Gastroesophageal sphincter (tissue), 4 donors: ENCODE results near the gene SOX8. TPM values are rescaled to one million over a fixed set of nuclear protein-coding genes. Genes with fewer than 3 reads are reported as not detected.

Experiments
- ATAC-seq: fragments of 150-250 bp; one replicate; pipeline ENCODE4 v1.9.1; 2016; ENCODE audit warnings: mild to moderate bottlenecking, moderate library complexity
- H3K27ac ChIP-seq, 4 donors: fragments of 200-600 bp; sonication (generic) in 3 of 4; 1 replicate in 3 of 4; 2 replicates in 1 of 4; pipeline ENCODE4 v1.5.1; 2016 to 2019
- H3K27me3 ChIP-seq: fragments of 200-600 bp; sonication (generic); one replicate; pipeline ENCODE4 v1.5.1; 2019
- H3K36me3 ChIP-seq, 2 donors: fragments of 200-600 bp; sonication (generic); one replicate each; pipeline ENCODE4 v1.5.1; 2019; ENCODE audit warnings: control low read depth in 1 of 2
- H3K4me1 ChIP-seq, 3 donors: fragments of 200-600 bp; sonication (generic); 1 replicate in 2 of 3; 2 replicates in 1 of 3; pipeline ENCODE4 v1.5.1; 2016 to 2019; ENCODE audit warnings: control low read depth in 2 of 3
- H3K4me3 ChIP-seq, 2 donors: fragments of 200-600 bp; sonication (generic); one replicate each; pipeline ENCODE4 v1.5.1; 2019; ENCODE audit warnings: mild to moderate bottlenecking in 1 of 2, moderate library complexity in 1 of 2
- H3K9me3 ChIP-seq, 3 donors: fragments of 200-600 bp; sonication (generic); one replicate each; pipeline ENCODE4 v1.5.1; 2017 to 2019; ENCODE audit warnings: control low read depth in 2 of 3
- CTCF ChIP-seq, 4 experiments: fragments of 200-600 bp in 2 of 4; fragments of 450-650 bp in 2 of 4; sonication (generic) in 1 of 4; IDR thresholded peaks; one replicate each; pipeline ENCODE4 v1.5.1; 2017 to 2019; ENCODE audit warnings: antibody characterized with exemption in 4 of 4, mild to moderate bottlenecking in 2 of 4, moderate library complexity in 2 of 4
- EP300 ChIP-seq: sonication (generic); formaldehyde crosslinking; IDR thresholded peaks from one replicate; pipeline ENCODE4 v1.6.1; 2017; ENCODE audit warnings: antibody characterized with exemption, mild to moderate bottlenecking
- POLR2A ChIP-seq, 2 donors: fragments of 450-650 bp; IDR thresholded peaks; one replicate each; pipeline ENCODE4 v1.6.1; 2017; ENCODE audit warnings: antibody characterized with exemption in 2 of 2, mild to moderate bottlenecking in 2 of 2, moderate library complexity in 1 of 2
- POLR2AphosphoS5 ChIP-seq: sonication (generic); formaldehyde crosslinking; IDR thresholded peaks from one replicate; pipeline ENCODE4 v1.6.1; 2017; ENCODE audit warnings: antibody characterized with exemption
- WGBS, 2 donors: methylation state at CpG; one replicate each; pipeline ENCODE4 v1.1.5; 2018; ENCODE audit warnings: low coverage in 1 of 2; 5-methylcytosine and 5-hydroxymethylcytosine counted together
- total RNA-seq, 4 donors: library from RNA; depleted of rRNA; stranded (reverse); fragments of >200 nt; gene quantifications; one replicate each; pipeline ENCODE4 v1.1.0, GENCODE V29; 2016

Gene SOX8
- total RNA-seq, 4 donors from 2014 or later: 2.0 to 4.5 (median 3.6) TPM

GRCh38 chr16:986925-987582, 5.5 kb downstream of the SOX8 start:
- Histone ChIP-seq H3K36me3 (no peaks in the 10 kb centered on the region), H3K9me3 (no peaks in the 10 kb centered on the region), H3K4me3 (no peak overlapping the region), H3K27ac (no peak overlapping the region), H3K27me3 (peaks cover 97% of the 10 kb centered on the region), H3K4me1 (peaks cover 0 to 8% (median 4%) of the 10 kb centered on the region in 3 donors)
- WGBS, 2 donors: 66 to 69% methylated on average over 2 to 8 of the region's 44 CpGs
- no peak for ATAC-seq
- no peak for TF ChIP-seq POLR2A (IDR thresholded peaks at IDR 0.05)
- TF ChIP-seq POLR2AphosphoS5: no peak
- no peak for TF ChIP-seq CTCF (IDR thresholded peaks at IDR 0.05)
- TF ChIP-seq EP300: no peak

- Histone ChIP-seq H3K27me3 (peaks cover 94% of the 10 kb centered on the region), H3K27ac (peak overlapping the region in 1 of 4 donors; percentile 14), H3K36me3 (no peaks in the 10 kb centered on the region), H3K9me3 (no peaks in the 10 kb centered on the region), H3K4me1 (no peaks in the 10 kb centered on the region), H3K4me3 (no peak overlapping the region)
- WGBS, 2 donors: 73% methylated on average over 3 of the region's 17 CpGs; no CpG with 5 or more reads in 1 of the 2 donors
- TF ChIP-seq POLR2A (IDR thresholded peaks at IDR 0.05) (no peak), CTCF (IDR thresholded peaks at IDR 0.05) (no peak), EP300 (no peak), POLR2AphosphoS5 (no peak)
- ATAC-seq: no peak
These were observed 6.3 kb downstream of the SOX8 start for GRCh38 chr16:987906-988305.

GRCh38 chr16:988471-989353, 7.1 kb downstream of the SOX8 start:
- H3K27me3 ChIP-seq: peaks cover 92% of the 10 kb centered on the region
- H3K9me3 ChIP-seq: peaks cover 0 to 5% (median 0%) of the 10 kb centered on the region in 3 donors
- WGBS, 2 donors: 0% methylated on average over 1 of the region's 35 CpGs; no CpG with 5 or more reads in 1 of the 2 donors
- TF ChIP-seq CTCF (IDR thresholded peaks at IDR 0.05): no peak
- no peak for TF ChIP-seq POLR2A (IDR thresholded peaks at IDR 0.05)
- no peak for TF ChIP-seq POLR2AphosphoS5
- TF ChIP-seq EP300: no peak
- peak overlapping the region in 1 of 4 donors; percentile 14 for H3K27ac ChIP-seq
- H3K36me3 ChIP-seq: no peaks in the 10 kb centered on the region
- H3K4me1 ChIP-seq: no peaks in the 10 kb centered on the region
- no peak for ATAC-seq
- no peak overlapping the region for H3K4me3 ChIP-seq

- Histone ChIP-seq H3K4me3 (no peak overlapping the region), H3K27me3 (peaks cover 86% of the 10 kb centered on the region), H3K9me3 (peaks cover 0 to 12% (median 0%) of the 10 kb centered on the region in 3 donors), H3K4me1 (no peaks in the 10 kb centered on the region), H3K27ac (no peak overlapping the region), H3K36me3 (no peaks in the 10 kb centered on the region)
- WGBS, 2 donors: 75% methylated on average over 4 of the region's 11 CpGs; no CpG with 5 or more reads in 1 of the 2 donors
- ATAC-seq: no peak
- no peak for TF ChIP-seq POLR2A (IDR thresholded peaks at IDR 0.05)
- no peak for TF ChIP-seq CTCF (IDR thresholded peaks at IDR 0.05)
- TF ChIP-seq POLR2AphosphoS5: no peak
- TF ChIP-seq EP300: no peak
These were observed 7.8 kb downstream of the SOX8 start for GRCh38 chr16:989354-989814.
